ENCODE data around the gene GRM8.

DNA sequence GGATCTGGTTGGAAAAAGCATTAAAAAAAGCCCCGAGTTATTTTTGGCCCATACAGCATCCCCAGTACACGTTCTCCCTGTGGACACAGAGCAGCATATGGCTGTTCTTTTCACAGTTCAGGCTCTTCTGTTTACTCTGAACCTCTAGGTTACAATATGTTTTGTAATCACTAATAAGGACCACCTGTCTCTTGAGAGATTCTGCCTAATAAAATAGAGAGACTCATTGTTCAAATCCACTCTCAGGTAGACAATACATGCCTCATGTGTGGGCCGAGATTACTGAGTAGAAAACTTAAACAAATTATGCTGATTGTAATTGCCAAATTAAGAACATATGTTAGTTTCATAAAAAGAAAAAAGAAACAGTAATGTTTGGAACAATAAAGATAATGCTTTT lies 647.7 kb downstream of the GRM8 start:
- no peak for TF ChIP-seq BACH2 (CRISPR knock-in tag; IDR thresholded peaks at IDR 0.05; ENCODE audit: borderline replicate concordance)
- TF ChIP-seq, protein P1, sequence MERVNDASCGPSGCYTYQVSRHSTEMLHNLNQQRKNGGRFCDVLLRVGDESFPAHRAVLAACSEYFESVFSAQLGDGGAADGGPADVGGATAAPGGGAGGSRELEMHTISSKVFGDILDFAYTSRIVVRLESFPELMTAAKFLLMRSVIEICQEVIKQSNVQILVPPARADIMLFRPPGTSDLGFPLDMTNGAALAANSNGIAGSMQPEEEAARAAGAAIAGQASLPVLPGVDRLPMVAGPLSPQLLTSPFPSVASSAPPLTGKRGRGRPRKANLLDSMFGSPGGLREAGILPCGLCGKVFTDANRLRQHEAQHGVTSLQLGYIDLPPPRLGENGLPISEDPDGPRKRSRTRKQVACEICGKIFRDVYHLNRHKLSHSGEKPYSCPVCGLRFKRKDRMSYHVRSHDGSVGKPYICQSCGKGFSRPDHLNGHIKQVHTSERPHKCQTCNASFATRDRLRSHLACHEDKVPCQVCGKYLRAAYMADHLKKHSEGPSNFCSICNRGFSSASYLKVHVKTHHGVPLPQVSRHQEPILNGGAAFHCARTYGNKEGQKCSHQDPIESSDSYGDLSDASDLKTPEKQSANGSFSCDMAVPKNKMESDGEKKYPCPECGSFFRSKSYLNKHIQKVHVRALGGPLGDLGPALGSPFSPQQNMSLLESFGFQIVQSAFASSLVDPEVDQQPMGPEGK (CRISPR knock-in tag; IDR thresholded peaks at IDR 0.05; ENCODE audit: borderline replicate concordance) = no peak
- no peak for TF ChIP-seq CSDC2 (CRISPR knock-in tag; IDR thresholded peaks at IDR 0.05)
- TF ChIP-seq, protein P2, sequence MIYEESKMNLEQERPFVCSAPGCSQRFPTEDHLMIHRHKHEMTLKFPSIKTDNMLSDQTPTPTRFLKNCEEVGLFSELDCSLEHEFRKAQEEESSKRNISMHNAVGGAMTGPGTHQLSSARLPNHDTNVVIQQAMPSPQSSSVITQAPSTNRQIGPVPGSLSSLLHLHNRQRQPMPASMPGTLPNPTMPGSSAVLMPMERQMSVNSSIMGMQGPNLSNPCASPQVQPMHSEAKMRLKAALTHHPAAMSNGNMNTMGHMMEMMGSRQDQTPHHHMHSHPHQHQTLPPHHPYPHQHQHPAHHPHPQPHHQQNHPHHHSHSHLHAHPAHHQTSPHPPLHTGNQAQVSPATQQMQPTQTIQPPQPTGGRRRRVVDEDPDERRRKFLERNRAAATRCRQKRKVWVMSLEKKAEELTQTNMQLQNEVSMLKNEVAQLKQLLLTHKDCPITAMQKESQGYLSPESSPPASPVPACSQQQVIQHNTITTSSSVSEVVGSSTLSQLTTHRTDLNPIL (CRISPR knock-in tag; IDR thresholded peaks at IDR 0.05; ENCODE audit: low read depth) = no peak
- TF ChIP-seq, protein P3, sequence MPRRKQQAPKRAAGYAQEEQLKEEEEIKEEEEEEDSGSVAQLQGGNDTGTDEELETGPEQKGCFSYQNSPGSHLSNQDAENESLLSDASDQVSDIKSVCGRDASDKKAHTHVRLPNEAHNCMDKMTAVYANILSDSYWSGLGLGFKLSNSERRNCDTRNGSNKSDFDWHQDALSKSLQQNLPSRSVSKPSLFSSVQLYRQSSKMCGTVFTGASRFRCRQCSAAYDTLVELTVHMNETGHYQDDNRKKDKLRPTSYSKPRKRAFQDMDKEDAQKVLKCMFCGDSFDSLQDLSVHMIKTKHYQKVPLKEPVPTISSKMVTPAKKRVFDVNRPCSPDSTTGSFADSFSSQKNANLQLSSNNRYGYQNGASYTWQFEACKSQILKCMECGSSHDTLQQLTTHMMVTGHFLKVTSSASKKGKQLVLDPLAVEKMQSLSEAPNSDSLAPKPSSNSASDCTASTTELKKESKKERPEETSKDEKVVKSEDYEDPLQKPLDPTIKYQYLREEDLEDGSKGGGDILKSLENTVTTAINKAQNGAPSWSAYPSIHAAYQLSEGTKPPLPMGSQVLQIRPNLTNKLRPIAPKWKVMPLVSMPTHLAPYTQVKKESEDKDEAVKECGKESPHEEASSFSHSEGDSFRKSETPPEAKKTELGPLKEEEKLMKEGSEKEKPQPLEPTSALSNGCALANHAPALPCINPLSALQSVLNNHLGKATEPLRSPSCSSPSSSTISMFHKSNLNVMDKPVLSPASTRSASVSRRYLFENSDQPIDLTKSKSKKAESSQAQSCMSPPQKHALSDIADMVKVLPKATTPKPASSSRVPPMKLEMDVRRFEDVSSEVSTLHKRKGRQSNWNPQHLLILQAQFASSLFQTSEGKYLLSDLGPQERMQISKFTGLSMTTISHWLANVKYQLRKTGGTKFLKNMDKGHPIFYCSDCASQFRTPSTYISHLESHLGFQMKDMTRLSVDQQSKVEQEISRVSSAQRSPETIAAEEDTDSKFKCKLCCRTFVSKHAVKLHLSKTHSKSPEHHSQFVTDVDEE (CRISPR knock-in tag; IDR thresholded peaks at IDR 0.05) = peak; percentile 39; the same call in 1 of the 2 replicates
- TF ChIP-seq PPARA (CRISPR knock-in tag; IDR thresholded peaks at IDR 0.05; ENCODE audit: borderline replicate concordance) = no peak
- peak; percentile 92 for TF ChIP-seq TCF4 (CRISPR knock-in tag; IDR thresholded peaks at IDR 0.05; ENCODE audit: borderline replicate concordance)
- TF ChIP-seq, protein P4, sequence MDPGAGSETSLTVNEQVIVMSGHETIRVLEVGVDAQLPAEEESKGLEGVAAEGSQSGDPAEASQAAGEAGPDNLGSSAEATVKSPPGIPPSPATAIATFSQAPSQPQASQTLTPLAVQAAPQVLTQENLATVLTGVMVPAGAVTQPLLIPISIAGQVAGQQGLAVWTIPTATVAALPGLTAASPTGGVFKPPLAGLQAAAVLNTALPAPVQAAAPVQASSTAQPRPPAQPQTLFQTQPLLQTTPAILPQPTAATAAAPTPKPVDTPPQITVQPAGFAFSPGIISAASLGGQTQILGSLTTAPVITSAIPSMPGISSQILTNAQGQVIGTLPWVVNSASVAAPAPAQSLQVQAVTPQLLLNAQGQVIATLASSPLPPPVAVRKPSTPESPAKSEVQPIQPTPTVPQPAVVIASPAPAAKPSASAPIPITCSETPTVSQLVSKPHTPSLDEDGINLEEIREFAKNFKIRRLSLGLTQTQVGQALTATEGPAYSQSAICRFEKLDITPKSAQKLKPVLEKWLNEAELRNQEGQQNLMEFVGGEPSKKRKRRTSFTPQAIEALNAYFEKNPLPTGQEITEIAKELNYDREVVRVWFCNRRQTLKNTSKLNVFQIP (CRISPR knock-in tag; IDR thresholded peaks at IDR 0.05; ENCODE audit: borderline replicate concordance, low read depth) = no peak
- TF ChIP-seq TOX (CRISPR knock-in tag; IDR thresholded peaks at IDR 0.05; ENCODE audit: borderline replicate concordance) = no peak
- no peak for TF ChIP-seq ESRRG (CRISPR knock-in tag; IDR thresholded peaks at IDR 0.05)
- TF ChIP-seq ZFP30 (CRISPR knock-in tag; IDR thresholded peaks at IDR 0.05) = no peak
- peak; percentile 26; the same call in 1 of the 2 replicates for TF ChIP-seq ZNF8 (CRISPR knock-in tag; IDR thresholded peaks at IDR 0.05)
- TF ChIP-seq ZC3H10 (CRISPR knock-in tag; IDR thresholded peaks at IDR 0.05) = no peak
